ENCODE results near the gene SUB1. TPM values are rescaled to one million over a fixed set of nuclear protein-coding genes. Genes with fewer than 3 reads are reported as not detected.

SUB1 gene
- total RNA-seq, 1 experiment from 2014 or later = 288 TPM

DNA sequence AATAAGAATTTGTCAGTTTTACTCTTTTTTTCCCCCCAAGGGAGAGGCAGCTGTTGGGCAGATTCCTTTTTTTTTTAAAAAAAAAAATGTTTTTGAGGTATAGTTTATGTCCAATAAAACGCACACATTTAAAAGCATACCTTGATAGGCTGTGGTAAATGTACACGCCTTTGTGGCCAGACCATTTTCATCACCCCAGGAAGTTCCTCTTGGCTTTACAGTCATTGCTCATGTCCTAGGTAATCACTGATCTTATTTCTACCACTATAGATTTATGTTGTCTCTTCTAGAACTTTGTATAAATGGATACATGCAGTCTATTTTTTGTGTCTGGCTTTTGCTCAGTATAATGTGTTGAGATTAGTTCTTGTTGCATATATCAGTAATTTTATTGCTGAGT, 9.8 kb downstream of the SUB1 start:
- Histone ChIP-seq H2AK5ac (ENCODE audit: insufficient read length, low read length) (no peak overlapping the region), H2BK120ac (ENCODE audit: low read depth, low read length, poor library complexity, severe bottlenecking) (no peak overlapping the region), H3T11ph (ENCODE audit: low read length) (no peak overlapping the region), H2BK15ac (ENCODE audit: low read depth, low read length) (no peak overlapping the region), H3K14ac (ENCODE audit: insufficient read depth, low read length) (no peak overlapping the region), H3K56ac (ENCODE audit: insufficient read length, low read depth, low read length) (no peak overlapping the region), H3K79me1 (ENCODE audit: insufficient read depth, low read depth, low read length, poor library complexity, severe bottlenecking) (no peaks in the 10 kb centered on the region), H3K4me1 (ENCODE audit: insufficient read depth, low read length) (no peaks in the 10 kb centered on the region), H4K5ac (ENCODE audit: insufficient read length, low read depth, low read length) (no peak overlapping the region), H3K79me2 (ENCODE audit: insufficient read depth, low read length) (no peaks in the 10 kb centered on the region; the same call in 1 of the 2 replicates), H2BK12ac (ENCODE audit: insufficient read length, low read depth, low read length) (no peak overlapping the region), H4K8ac (replicated peaks; ENCODE audit: insufficient read length, low read depth, low read length) (no peak overlapping the region), H2AFZ (ENCODE audit: low read length) (no peak overlapping the region), H3K9ac (ENCODE audit: extremely low read depth, insufficient read length, low read length) (no peak overlapping the region), H2BK5ac (ENCODE audit: insufficient read length, low read length) (no peak overlapping the region), H3K23me2 (ENCODE audit: insufficient read length, low read depth, low read length, poor library complexity, severe bottlenecking) (no peaks in the 10 kb centered on the region), H4K20me1 (ENCODE audit: control insufficient read depth, insufficient read depth, insufficient read length) (no peaks in the 10 kb centered on the region), H3K27ac (ENCODE audit: insufficient read length, low read depth, low read length) (no peak overlapping the region), H3K23ac (ENCODE audit: insufficient read length, low read depth, low read length) (no peak overlapping the region), H3K27me3 (ENCODE audit: insufficient read depth, low read length) (no peaks in the 10 kb centered on the region), H3K18ac (ENCODE audit: insufficient read length, low read depth, low read length) (no peak overlapping the region), H3K9me3 (ENCODE audit: control insufficient read depth, low read depth, low read length) (no peaks in the 10 kb centered on the region), H3K4ac (ENCODE audit: low read depth, low read length) (no peak overlapping the region), H3K4me2 (ENCODE audit: insufficient read depth, insufficient read length, low read length) (no peak overlapping the region), H4K91ac (ENCODE audit: insufficient read length, low read depth, low read length) (no peak overlapping the region), H2BK20ac (ENCODE audit: low read depth, low read length, poor library complexity, severe bottlenecking) (no peak overlapping the region)
- Mint-ChIP-seq H3K4me1 (no peaks in the 10 kb centered on the region), H3K36me3 (ENCODE audit: insufficient read depth in 1 of 3, low read depth in 3 of 3) (peaks cover 52 to 85% (median 79%) of the 10 kb centered on the region in 3 experiments), H3K9me3 (no peaks in the 10 kb centered on the region), H3K27ac (no peak overlapping the region), H3K27me3 (ENCODE audit: low read depth) (no peaks in the 10 kb centered on the region), H3K4me3 (no peak overlapping the region)
- DNase-seq = no peak
- WGBS (ENCODE audit: extremely low coverage, insufficient read length, low lambda C conversion rate) = no CpG with 5 or more reads among the region's 2 CpGs
- TF ChIP-seq, protein P1, sequence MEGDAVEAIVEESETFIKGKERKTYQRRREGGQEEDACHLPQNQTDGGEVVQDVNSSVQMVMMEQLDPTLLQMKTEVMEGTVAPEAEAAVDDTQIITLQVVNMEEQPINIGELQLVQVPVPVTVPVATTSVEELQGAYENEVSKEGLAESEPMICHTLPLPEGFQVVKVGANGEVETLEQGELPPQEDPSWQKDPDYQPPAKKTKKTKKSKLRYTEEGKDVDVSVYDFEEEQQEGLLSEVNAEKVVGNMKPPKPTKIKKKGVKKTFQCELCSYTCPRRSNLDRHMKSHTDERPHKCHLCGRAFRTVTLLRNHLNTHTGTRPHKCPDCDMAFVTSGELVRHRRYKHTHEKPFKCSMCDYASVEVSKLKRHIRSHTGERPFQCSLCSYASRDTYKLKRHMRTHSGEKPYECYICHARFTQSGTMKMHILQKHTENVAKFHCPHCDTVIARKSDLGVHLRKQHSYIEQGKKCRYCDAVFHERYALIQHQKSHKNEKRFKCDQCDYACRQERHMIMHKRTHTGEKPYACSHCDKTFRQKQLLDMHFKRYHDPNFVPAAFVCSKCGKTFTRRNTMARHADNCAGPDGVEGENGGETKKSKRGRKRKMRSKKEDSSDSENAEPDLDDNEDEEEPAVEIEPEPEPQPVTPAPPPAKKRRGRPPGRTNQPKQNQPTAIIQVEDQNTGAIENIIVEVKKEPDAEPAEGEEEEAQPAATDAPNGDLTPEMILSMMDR (conservative IDR thresholded peaks at IDR 0.05) = no peak

All from H9 (cell line).